HG02759 (cell line): ENCODE measurements around the gene BTG4.

Experiments
- ATAC-seq: cut with Tn5 transposase; IDR thresholded peaks from one replicate; pipeline ENCODE4 v1.9.1; 2021; ENCODE audit warnings: mild to moderate bottlenecking, moderate library complexity; ENCODE audit not compliant: unreplicated experiment

BTG4 gene

DNA sequence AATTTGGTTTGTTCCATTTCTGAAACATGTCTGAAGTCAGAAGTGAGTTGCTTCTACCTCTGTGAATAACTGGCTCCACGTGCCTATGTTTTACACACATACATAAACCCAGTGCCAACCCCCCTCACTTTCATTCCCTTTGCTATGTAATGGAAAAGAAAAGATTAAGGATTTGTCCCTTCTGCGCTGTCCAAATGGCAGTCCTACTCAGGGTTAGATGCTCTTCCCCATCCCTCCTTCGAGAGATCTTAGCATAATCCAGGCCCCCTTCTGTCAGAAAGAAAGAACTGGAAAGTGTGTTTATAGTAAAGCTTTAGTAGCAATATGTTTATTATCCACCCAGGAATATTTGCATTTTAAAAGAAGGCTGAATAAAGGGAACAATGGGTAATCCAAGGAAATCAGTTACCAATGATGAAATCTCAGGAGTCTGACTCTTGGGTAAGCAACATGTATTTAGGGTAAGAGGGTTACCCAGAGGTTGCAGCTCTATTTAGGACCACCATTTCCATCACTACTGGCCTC is 25.2 kb upstream of the BTG4 start:
- ATAC-seq = no peak

DNA sequence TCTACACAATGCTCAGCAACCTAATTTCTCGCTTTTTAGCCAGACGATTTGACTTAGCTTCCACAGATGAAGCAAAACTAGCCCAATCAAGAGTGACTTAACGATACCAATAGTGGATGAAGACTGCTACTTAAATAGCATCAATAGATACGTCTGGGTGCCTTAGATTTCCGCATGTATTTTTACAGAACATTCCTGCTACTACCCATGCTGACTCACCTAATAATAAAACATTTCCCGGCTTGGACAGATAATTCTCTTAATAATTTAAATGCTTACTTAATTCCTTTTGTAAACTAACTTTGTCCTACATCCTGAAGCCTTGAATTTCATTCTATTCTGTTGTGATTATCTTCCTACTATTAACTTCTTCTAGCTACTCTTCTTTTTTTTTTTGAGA is 23.1 kb upstream of the BTG4 start:
- no peak for ATAC-seq

- ATAC-seq = no peak
Observed at GRCh38 chr11:111532365-111532709, 20.2 kb upstream of the BTG4 start.

GRCh38 chr11:111531687-111532364 is 19.6 kb upstream of the BTG4 start:
- peak; percentile 78 for ATAC-seq

- no peak for ATAC-seq
Observed at GRCh38 chr11:111531136-111531535, 18.9 kb upstream of the BTG4 start.

DNA sequence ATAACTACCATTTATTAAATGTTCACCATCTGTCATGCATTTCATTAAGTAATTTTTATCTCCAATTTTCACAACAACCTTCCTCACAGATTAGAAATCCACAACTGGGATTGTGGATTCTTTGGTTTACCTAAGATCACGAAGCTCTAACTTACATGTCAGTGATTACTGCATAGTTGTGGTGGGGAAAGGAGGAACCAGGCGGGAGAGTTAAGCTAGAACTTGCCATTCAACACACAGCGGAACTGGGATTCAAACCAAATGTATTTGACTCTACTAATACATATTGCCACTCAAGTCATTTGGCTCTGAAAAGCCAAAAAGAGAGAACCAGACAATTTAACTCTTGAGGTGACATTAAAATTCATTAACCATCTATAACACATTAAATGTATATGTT is 17.9 kb upstream of the BTG4 start:
- ATAC-seq = no peak

- no peak for ATAC-seq
Observed at GRCh38 chr11:111528557-111528956, 16.4 kb upstream of the BTG4 start.

DNA sequence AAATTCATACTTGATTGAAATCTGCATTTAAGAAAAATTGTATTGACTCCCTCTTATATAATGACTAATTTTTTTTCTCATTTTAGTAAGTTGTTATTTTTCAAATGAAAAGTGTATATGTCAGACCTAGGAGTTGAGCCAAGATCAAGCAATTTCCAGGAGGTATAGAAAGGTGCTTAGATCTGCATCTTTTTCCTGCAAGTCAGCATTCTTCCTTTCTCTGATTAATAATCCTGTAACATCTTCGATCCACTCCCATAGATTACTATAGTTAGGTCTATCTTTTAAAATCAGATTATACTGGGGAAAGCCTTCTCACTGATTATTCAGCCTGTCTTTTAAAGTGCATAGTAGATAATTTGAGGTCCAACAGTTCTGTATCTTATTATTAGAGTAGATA is 15.1 kb upstream of the BTG4 start:
- ATAC-seq = no peak

GRCh38 chr11:111526501-111526900 is 14.3 kb upstream of the BTG4 start:
- no peak for ATAC-seq

- ATAC-seq = no peak
Observed at GRCh38 chr11:111525456-111525855, 13.3 kb upstream of the BTG4 start.

GRCh38 chr11:111524056-111524455 is 11.9 kb upstream of the BTG4 start:
- ATAC-seq = no peak

DNA sequence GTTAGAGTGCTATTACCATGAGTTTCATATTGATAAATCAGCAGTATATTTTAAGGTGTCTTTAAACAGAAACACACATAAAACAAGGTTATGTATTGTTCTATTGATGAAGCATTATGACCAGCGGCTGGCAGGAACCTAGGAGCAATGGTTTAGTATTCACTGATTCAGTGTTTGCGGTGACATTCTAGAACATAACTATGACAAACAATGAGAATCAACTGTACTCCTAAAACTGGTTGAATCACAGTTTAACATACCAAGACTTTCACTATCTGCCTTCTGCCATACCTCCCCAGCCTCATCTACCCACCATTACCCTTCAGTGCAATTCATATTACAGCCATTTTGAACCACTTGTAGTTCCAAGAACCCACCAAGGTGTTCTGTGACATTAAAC is 11.2 kb upstream of the BTG4 start:
- ATAC-seq = no peak

GRCh38 chr11:111522426-111522825 is 10.2 kb upstream of the BTG4 start:
- no peak for ATAC-seq

DNA sequence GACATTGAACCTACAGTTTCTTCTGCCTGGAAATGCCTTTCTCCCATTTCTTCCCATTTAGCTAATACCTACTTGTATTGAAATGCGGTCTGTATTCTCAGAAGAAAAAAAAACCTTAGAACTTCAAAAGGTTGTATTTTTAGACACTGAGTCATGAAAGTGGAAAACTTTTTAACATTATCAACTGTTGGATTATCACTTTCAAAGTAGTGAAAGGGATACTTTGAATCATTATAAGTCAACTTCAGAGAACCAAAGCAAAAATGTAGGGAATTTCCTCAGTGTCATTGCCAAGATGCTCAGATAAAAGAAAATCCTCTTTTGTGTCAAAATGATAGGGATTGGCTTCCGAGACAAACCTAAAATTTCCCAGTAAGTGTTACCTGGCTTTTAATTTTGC is 8.9 kb upstream of the BTG4 start:
- ATAC-seq = no peak

GRCh38 chr11:111520560-111520959 is 8.4 kb upstream of the BTG4 start:
- ATAC-seq = no peak

GRCh38 chr11:111518668-111519067 is 6.5 kb upstream of the BTG4 start:
- no peak for ATAC-seq

GRCh38 chr11:111515591-111515990 is 3.4 kb upstream of the BTG4 start:
- ATAC-seq = no peak

DNA sequence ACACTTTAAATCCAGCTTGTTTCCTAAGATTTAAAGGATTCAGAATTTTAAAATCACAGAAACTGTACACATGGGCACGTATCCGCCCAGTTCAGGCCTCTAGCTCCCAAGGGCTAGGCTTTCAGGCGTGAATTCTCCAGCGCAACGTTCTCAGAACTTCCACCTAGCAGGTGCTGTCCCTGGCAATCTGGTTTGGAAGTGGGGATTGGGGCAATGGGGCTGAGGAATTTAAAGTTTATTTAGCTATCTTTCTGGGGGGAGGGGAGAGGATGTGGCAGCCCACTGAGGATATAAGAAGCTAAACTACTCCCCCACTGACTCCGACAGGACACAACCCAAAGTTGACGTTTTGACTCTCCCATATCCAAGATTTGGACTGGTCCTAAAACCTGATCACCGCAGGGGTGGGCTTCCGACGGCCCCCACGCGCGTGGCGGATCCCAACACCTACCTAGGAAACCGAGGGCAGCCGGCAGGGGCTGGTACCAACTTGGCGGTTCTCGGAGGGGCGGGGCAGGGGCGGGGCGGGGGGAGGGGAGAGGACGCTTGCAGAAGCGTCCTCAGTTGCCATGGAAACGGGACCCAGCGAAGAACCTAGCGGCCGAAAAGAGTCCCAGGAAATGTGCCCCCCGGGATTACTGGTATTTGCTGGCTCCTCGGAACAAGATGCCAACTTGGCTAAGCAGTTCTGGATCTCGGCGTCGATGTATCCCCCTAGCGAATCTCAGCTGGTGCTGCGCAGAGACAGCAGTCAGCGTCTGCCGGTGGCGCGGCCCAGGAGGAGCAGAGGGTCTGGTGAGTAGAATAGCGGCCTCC is 2.2 kb upstream of the BTG4 start, which contains the start of gene HOATZ:
Gene HOATZ, plus strand, starts transcription at position 563 of the 816 bp plus-strand sequence. Its CDS starts 7 bp downstream, at position 570.
- ATAC-seq = no peak

DNA sequence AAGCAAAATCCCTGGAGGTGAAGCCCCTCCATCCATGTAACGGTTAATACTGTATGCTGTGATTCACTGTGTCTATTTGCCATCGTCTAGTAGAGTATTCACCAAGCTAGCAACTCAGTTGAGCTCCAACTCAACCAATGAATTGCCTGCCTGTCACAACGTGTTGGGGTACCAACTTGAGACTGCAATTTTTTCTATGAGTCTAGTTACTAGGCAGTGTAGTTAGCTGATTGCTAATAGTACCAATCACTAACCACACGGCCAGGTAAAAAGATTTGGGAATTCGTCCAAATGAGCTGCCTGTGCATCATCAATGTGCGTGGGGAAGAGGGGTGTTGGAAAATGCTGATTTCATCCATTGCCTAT is 1.0 kb upstream of the BTG4 start:
- ATAC-seq = no peak

DNA sequence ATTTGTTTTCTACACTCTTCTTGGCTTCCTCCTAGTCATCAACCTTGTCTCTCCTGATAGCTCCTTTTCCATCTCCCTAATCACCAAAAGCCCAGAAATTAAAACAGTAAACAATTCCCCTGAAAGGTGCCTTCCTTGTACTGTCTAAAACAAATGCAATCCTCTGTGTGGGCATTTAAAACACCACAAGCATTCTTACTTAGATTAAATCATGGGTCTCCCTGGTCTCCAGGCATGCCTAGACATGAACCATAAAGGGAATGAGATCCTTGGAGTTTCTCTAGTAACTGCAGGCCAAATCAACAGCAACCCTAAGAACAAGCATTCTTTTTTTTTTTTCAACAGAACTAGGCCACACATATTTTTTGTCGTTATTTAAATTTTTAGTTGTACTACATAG is 1.9 kb downstream of the BTG4 start:
- ATAC-seq = no peak

- ATAC-seq = no peak
Observed at GRCh38 chr11:111502611-111503010, 9.6 kb downstream of the BTG4 start.

GRCh38 chr11:111500481-111500880 is 11.7 kb downstream of the BTG4 start:
- ATAC-seq = no peak
